Mammary epithelial cell (primary cell): ENCODE data around the gene AHRR.

Source experiments
- CTCF ChIP-seq, 2 donors: IDR thresholded peaks in 1 of 2; conservative IDR thresholded peaks in 1 of 2; 2 replicates each; pipeline ENCODE4 v1.5.1; 2011 to 2012; ENCODE audit warnings: inconsistent platforms in 2 of 2, low read length in 2 of 2, mild to moderate bottlenecking in 2 of 2, control low read depth in 1 of 2, low read depth in 1 of 2; ENCODE audit not compliant: insufficient read depth in 1 of 2; ENCODE audit errors: extremely low read depth in 1 of 2
- EZH2 ChIP-seq: IDR thresholded peaks from 2 replicates; pipeline ENCODE4 v1.6.1; 2012; ENCODE audit warnings: low read length, inconsistent platforms, borderline replicate concordance

GRCh38 chr5:449151-449550 is 127.6 kb downstream of the AHRR start:
- TF ChIP-seq CTCF (conservative IDR thresholded peaks at IDR 0.05 in 1 of 2, IDR thresholded peaks at IDR 0.05 in 1 of 2; ENCODE audit: extremely low read depth in 1 of 2, insufficient read depth in 1 of 2, low read depth in 1 of 2, low read length in 2 of 2) (no peak), EZH2 (no peak)
